SK-N-SH (cell line): ENCODE data around the gene APBB2.

ENCODE experiments used
- EP300 ChIP-seq, 2 experiments: IDR thresholded peaks; 2 replicates each; pipeline versions ENCODE4 v1.4.0 to v1.6.1; 2012; ENCODE audit warnings: borderline replicate concordance in 1 of 2, low read depth in 1 of 2, low read length in 1 of 2
- FOXJ3 ChIP-seq: sonication (generic); formaldehyde crosslinking; IDR thresholded peaks from 2 replicates; pipeline ENCODE4 v1.5.1; 2020; ENCODE audit warnings: mild to moderate bottlenecking, missing genetic modification reagents
- GABPA ChIP-seq: IDR thresholded peaks from 2 replicates; pipeline ENCODE4 v1.4.0; 2012; ENCODE audit warnings: low read depth, mild to moderate bottlenecking
- MEF2A ChIP-seq: IDR thresholded peaks from 2 replicates; pipeline ENCODE4 v1.4.0; 2012; ENCODE audit warnings: low read depth, borderline replicate concordance
- NFIC ChIP-seq: IDR thresholded peaks from 2 replicates; pipeline ENCODE4 v1.4.0; 2012; ENCODE audit warnings: borderline replicate concordance
- POLR2AphosphoS5 ChIP-seq: IDR thresholded peaks from 2 replicates; pipeline ENCODE4 v1.6.1; 2012; ENCODE audit warnings: low read depth, low read length
- TAF1 ChIP-seq: IDR thresholded peaks from 2 replicates; pipeline ENCODE4 v1.6.1; 2012; ENCODE audit warnings: low read depth, mild to moderate bottlenecking, low read length, moderate library complexity, borderline replicate concordance
- TF ChIP-seq, protein P1 (sequence below): fragments of 200-600 bp; sonication (generic); IDR thresholded peaks from 2 replicates; pipeline ENCODE4 v1.6.1; 2017; ENCODE audit warnings: antibody characterized with exemption, mild to moderate bottlenecking, moderate library complexity
- TF ChIP-seq, protein P2 (sequence below): IDR thresholded peaks from 2 replicates; pipeline ENCODE4; 2012
- TF ChIP-seq, protein P3 (sequence below): IDR thresholded peaks from 2 replicates; pipeline ENCODE4 v1.6.1; 2012; ENCODE audit warnings: mild to moderate bottlenecking, low read depth, low read length, moderate library complexity
- TF ChIP-seq, protein P4 (sequence below): IDR thresholded peaks from 2 replicates; pipeline ENCODE4 v1.4.0; 2012; ENCODE audit warnings: low read depth
- TF ChIP-seq, protein P5 (sequence below): IDR thresholded peaks from 2 replicates; pipeline ENCODE4 v1.4.0; 2012; ENCODE audit warnings: low read depth, borderline replicate concordance
- TF ChIP-seq, protein P6 (sequence below): fragments of 150-350 bp; IDR thresholded peaks from 2 replicates; pipeline ENCODE4 v1.6.1; 2016; ENCODE audit warnings: mild to moderate bottlenecking, low read depth, low read length

DNA sequence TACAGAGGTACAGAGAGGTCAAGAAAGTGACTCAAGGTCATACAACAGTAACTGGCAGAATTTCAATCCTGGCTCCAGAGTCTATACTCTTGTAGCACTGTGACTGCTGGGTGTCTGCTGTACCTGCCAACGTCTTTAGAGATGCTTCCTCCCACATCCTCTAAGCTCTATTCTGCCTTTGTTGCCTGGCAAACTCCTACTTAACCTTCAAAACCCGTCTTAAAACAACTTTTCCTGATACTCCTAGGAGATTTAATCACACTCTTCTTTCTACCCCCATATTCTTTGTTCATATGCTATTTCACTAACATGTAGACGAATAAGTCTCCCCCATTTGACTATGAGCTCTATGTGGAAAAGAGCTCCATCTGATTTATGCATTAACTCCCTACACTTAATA lies 16.8 kb downstream of the APBB2 start:
- TF ChIP-seq, protein P1, sequence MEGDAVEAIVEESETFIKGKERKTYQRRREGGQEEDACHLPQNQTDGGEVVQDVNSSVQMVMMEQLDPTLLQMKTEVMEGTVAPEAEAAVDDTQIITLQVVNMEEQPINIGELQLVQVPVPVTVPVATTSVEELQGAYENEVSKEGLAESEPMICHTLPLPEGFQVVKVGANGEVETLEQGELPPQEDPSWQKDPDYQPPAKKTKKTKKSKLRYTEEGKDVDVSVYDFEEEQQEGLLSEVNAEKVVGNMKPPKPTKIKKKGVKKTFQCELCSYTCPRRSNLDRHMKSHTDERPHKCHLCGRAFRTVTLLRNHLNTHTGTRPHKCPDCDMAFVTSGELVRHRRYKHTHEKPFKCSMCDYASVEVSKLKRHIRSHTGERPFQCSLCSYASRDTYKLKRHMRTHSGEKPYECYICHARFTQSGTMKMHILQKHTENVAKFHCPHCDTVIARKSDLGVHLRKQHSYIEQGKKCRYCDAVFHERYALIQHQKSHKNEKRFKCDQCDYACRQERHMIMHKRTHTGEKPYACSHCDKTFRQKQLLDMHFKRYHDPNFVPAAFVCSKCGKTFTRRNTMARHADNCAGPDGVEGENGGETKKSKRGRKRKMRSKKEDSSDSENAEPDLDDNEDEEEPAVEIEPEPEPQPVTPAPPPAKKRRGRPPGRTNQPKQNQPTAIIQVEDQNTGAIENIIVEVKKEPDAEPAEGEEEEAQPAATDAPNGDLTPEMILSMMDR: no peak
- TF ChIP-seq POLR2AphosphoS5 (no peak), EP300 (IDR thresholded peaks at IDR 0.05; ENCODE audit: borderline replicate concordance in 1 of 2, low read depth in 1 of 2, low read length in 1 of 2) (no peak), TAF1 (no peak), GABPA (no peak), NFIC (no peak), FOXJ3 (CRISPR knock-in tag) (no peak), MEF2A (no peak)
- TF ChIP-seq, protein P2, sequence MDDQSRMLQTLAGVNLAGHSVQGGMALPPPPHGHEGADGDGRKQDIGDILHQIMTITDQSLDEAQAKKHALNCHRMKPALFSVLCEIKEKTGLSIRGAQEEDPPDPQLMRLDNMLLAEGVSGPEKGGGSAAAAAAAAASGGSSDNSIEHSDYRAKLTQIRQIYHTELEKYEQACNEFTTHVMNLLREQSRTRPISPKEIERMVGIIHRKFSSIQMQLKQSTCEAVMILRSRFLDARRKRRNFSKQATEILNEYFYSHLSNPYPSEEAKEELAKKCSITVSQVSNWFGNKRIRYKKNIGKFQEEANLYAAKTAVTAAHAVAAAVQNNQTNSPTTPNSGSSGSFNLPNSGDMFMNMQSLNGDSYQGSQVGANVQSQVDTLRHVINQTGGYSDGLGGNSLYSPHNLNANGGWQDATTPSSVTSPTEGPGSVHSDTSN: no peak
- TF ChIP-seq, protein P3, sequence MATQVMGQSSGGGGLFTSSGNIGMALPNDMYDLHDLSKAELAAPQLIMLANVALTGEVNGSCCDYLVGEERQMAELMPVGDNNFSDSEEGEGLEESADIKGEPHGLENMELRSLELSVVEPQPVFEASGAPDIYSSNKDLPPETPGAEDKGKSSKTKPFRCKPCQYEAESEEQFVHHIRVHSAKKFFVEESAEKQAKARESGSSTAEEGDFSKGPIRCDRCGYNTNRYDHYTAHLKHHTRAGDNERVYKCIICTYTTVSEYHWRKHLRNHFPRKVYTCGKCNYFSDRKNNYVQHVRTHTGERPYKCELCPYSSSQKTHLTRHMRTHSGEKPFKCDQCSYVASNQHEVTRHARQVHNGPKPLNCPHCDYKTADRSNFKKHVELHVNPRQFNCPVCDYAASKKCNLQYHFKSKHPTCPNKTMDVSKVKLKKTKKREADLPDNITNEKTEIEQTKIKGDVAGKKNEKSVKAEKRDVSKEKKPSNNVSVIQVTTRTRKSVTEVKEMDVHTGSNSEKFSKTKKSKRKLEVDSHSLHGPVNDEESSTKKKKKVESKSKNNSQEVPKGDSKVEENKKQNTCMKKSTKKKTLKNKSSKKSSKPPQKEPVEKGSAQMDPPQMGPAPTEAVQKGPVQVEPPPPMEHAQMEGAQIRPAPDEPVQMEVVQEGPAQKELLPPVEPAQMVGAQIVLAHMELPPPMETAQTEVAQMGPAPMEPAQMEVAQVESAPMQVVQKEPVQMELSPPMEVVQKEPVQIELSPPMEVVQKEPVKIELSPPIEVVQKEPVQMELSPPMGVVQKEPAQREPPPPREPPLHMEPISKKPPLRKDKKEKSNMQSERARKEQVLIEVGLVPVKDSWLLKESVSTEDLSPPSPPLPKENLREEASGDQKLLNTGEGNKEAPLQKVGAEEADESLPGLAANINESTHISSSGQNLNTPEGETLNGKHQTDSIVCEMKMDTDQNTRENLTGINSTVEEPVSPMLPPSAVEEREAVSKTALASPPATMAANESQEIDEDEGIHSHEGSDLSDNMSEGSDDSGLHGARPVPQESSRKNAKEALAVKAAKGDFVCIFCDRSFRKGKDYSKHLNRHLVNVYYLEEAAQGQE: no peak
- TF ChIP-seq, protein P4, sequence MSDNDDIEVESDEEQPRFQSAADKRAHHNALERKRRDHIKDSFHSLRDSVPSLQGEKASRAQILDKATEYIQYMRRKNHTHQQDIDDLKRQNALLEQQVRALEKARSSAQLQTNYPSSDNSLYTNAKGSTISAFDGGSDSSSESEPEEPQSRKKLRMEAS: no peak
- TF ChIP-seq, protein P5, sequence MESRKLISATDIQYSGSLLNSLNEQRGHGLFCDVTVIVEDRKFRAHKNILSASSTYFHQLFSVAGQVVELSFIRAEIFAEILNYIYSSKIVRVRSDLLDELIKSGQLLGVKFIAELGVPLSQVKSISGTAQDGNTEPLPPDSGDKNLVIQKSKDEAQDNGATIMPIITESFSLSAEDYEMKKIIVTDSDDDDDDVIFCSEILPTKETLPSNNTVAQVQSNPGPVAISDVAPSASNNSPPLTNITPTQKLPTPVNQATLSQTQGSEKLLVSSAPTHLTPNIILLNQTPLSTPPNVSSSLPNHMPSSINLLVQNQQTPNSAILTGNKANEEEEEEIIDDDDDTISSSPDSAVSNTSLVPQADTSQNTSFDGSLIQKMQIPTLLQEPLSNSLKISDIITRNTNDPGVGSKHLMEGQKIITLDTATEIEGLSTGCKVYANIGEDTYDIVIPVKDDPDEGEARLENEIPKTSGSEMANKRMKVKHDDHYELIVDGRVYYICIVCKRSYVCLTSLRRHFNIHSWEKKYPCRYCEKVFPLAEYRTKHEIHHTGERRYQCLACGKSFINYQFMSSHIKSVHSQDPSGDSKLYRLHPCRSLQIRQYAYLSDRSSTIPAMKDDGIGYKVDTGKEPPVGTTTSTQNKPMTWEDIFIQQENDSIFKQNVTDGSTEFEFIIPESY: no peak
- TF ChIP-seq, protein P6, sequence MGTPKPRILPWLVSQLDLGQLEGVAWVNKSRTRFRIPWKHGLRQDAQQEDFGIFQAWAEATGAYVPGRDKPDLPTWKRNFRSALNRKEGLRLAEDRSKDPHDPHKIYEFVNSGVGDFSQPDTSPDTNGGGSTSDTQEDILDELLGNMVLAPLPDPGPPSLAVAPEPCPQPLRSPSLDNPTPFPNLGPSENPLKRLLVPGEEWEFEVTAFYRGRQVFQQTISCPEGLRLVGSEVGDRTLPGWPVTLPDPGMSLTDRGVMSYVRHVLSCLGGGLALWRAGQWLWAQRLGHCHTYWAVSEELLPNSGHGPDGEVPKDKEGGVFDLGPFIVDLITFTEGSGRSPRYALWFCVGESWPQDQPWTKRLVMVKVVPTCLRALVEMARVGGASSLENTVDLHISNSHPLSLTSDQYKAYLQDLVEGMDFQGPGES: no peak
